OCI-LY7 (cell line): ENCODE measurements around the gene TMCC1. TPM values are rescaled to one million over a fixed set of nuclear protein-coding genes. Genes with fewer than 3 reads are reported as not detected.

Source experiments
- BruUV-seq: library from RNA; stranded (reverse); fragments of 400-500 nt; replicated peaks from 2 replicates; lab custom pipeline; 2021; lab: Mats Ljungman, UMichigan
- CTCF ChIA-PET: fragments of 300-600 bp; sonication (Branson Sonifier 250); formaldehyde crosslinking; loops from one replicate; lab custom pipeline; 2022; ENCODE audit warnings: antibody characterized with exemption; ENCODE audit not compliant: unreplicated experiment; lab: Charles Lee
- POLR2A ChIA-PET: fragments of 300-600 bp; sonication (Branson Sonifier 250); formaldehyde crosslinking; loops from one replicate; lab custom pipeline; 2022; ENCODE audit warnings: antibody characterized with exemption; lab: Charles Lee
- DNase-seq: peaks from one replicate; pipeline ENCODE4 v3.0.0-alpha.2; 2015; ENCODE audit warnings: low spot score
- H2AFZ ChIP-seq: fragments of 200-600 bp; sonication (generic), shearing (Covaris generic); 2 replicates; pipeline ENCODE4 v1.6.1; 2014; ENCODE audit warnings: mild to moderate bottlenecking, antibody characterized with exemption, low read length, moderate library complexity
- H3K27ac ChIP-seq: fragments of 200-600 bp; sonication (generic); 2 replicates; pipeline ENCODE4 v1.5.1; 2014; ENCODE audit warnings: mixed run types, low read depth, mild to moderate bottlenecking, moderate library complexity, low read length, inconsistent platforms; ENCODE audit not compliant: poor library complexity, severe bottlenecking
- H3K36me3 ChIP-seq: fragments of 200-600 bp; sonication (generic); 2 replicates; pipeline ENCODE4 v1.6.1; 2014; ENCODE audit warnings: mild to moderate bottlenecking, antibody characterized with exemption, low read length, moderate library complexity, mixed read lengths; ENCODE audit not compliant: insufficient read depth
- H3K4me1 ChIP-seq: fragments of 200-600 bp; sonication (generic); 2 replicates; pipeline ENCODE4 v1.5.1; 2014; ENCODE audit warnings: mild to moderate bottlenecking, low read length; ENCODE audit not compliant: insufficient read depth, poor library complexity, severe bottlenecking
- H3K4me2 ChIP-seq: fragments of 200-600 bp; sonication (generic); 2 replicates; pipeline ENCODE4 v1.6.1; 2014; ENCODE audit warnings: mild to moderate bottlenecking, low read length
- H3K4me3 ChIP-seq: fragments of 200-600 bp; sonication (generic); 2 replicates; pipeline ENCODE4 v1.5.1; 2014; ENCODE audit warnings: mild to moderate bottlenecking, low read depth, low read length; ENCODE audit not compliant: poor library complexity, severe bottlenecking
- H3K79me2 ChIP-seq: fragments of 200-600 bp; sonication (generic); 2 replicates; pipeline ENCODE4 v1.6.1; 2016; ENCODE audit warnings: low read depth, mild to moderate bottlenecking, low read length, moderate library complexity, mixed read lengths; ENCODE audit not compliant: insufficient read depth
- H3K9me2 ChIP-seq: fragments of 200-600 bp; sonication (generic); 2 replicates; pipeline ENCODE4 v1.6.1; 2016; ENCODE audit warnings: mild to moderate bottlenecking, low read length, mixed read lengths; ENCODE audit not compliant: insufficient read depth
- H3K9me3 ChIP-seq: fragments of 200-600 bp; sonication (generic); 2 replicates; pipeline ENCODE4 v1.6.1; 2014; ENCODE audit warnings: mild to moderate bottlenecking, mixed run types, low read length, mixed read lengths
- H4K20me1 ChIP-seq: fragments of 200-600 bp; sonication (generic); 2 replicates; pipeline ENCODE4 v1.6.1; 2014; ENCODE audit warnings: mild to moderate bottlenecking, antibody characterized with exemption, low read length, moderate library complexity, mixed read lengths; ENCODE audit not compliant: insufficient read depth
- CTCF ChIP-seq: fragments of 200-600 bp; sonication (generic); conservative IDR thresholded peaks from 2 replicates; pipeline ENCODE4 v1.5.1; 2014; ENCODE audit warnings: mild to moderate bottlenecking, antibody characterized with exemption, low read length, moderate library complexity, mixed read lengths
- EZH2phosphoT487 ChIP-seq: fragments of 200-600 bp; sonication (generic); IDR thresholded peaks from 2 replicates; pipeline ENCODE4 v1.6.1; 2018; ENCODE audit warnings: low read depth, borderline replicate concordance, mild to moderate bottlenecking, mixed run types, antibody characterized with exemption, low read length, moderate library complexity, mixed read lengths
- intact Hi-C: fragments of 100-400 bp; cut with micrococcal nuclease; formaldehyde crosslinking; loops from one replicate; pipeline ENCODE4 v1.10.0; 2022; ENCODE audit not compliant: unreplicated experiment
- total RNA-seq, 2 experiments: library from RNA; depleted of rRNA in 1 of 2; stranded (reverse); fragments of >200 nt in 1 of 2; shearing (Covaris generic) in 1 of 2; gene quantifications; 2 replicates each; pipeline ENCODE4 v1.2.3, GENCODE V29; 2014 to 2022

The TMCC1 gene
- total RNA-seq, 2 experiments from 2014 or later, result 31.7 to 38.8 TPM

- intact Hi-C loops, result no loop called here
- TF ChIP-seq CTCF (no peak), EZH2phosphoT487 (no peak)
- POLR2A ChIA-PET, result no interaction called here
- Histone ChIP-seq H3K27ac (no peak overlapping the region), H3K4me3 (no peak overlapping the region), H3K36me3 (no peaks in the 10 kb centered on the region), H3K9me3 (no peaks in the 10 kb centered on the region), H4K20me1 (no peaks in the 10 kb centered on the region), H3K4me2 (peak overlapping the region; percentile 4; the same call in 1 of the 2 replicates), H3K4me1 (no peaks in the 10 kb centered on the region), H2AFZ (no peak overlapping the region), H3K9me2 (no peaks in the 10 kb centered on the region), H3K79me2 (no peaks in the 10 kb centered on the region)
- CTCF ChIA-PET, result no interaction called here
- no peak for DNase-seq
- BruUV-seq, result no TSS peak
Measured at GRCh38 chr3:129936757-129937156, 43.2 kb upstream of the TMCC1 start.

GRCh38 chr3:129934234-129935123, 41.0 kb upstream of the TMCC1 start:
- H3K36me3 ChIP-seq, result no peaks in the 10 kb centered on the region
- H3K4me1 ChIP-seq, result no peaks in the 10 kb centered on the region
- no peak overlapping the region for H3K4me3 ChIP-seq
- ChIA-PET CTCF (interaction anchor here (1.2 kb wide), 1 partner anchor 444 kb away, joined by 5 read pairs; no protein-coding TSS in a partner anchor), POLR2A (interaction anchor here (0.6 kb wide), 1 partner anchor 218 kb away, joined by 5 read pairs; no protein-coding TSS in a partner anchor)
- H3K27ac ChIP-seq, result no peak overlapping the region
- H3K4me2 ChIP-seq, result peak overlapping the region; percentile 32; the same call in 1 of the 2 replicates
- no peaks in the 10 kb centered on the region for H3K9me2 ChIP-seq
- no peaks in the 10 kb centered on the region; the same call in 1 of the 2 replicates for H3K9me3 ChIP-seq
- no peak overlapping the region for H2AFZ ChIP-seq
- intact Hi-C loops, result loop anchor here (1.0 kb wide), 4 partner anchors 105 to 444 kb away; no protein-coding TSS in a partner anchor
- no TSS peak for BruUV-seq
- TF ChIP-seq EZH2phosphoT487, result no peak
- peak; percentile 99 for TF ChIP-seq CTCF
- no peaks in the 10 kb centered on the region for H4K20me1 ChIP-seq
- peak; percentile 41 for DNase-seq
- no peaks in the 10 kb centered on the region for H3K79me2 ChIP-seq

GRCh38 chr3:129933471-129933870, 40.0 kb upstream of the TMCC1 start:
- no peaks in the 10 kb centered on the region; the same call in 1 of the 2 replicates for H3K9me3 ChIP-seq
- no peaks in the 10 kb centered on the region for H3K4me1 ChIP-seq
- no peak overlapping the region for H3K4me3 ChIP-seq
- TF ChIP-seq CTCF (no peak), EZH2phosphoT487 (no peak)
- no peak for DNase-seq
- no peaks in the 10 kb centered on the region for H4K20me1 ChIP-seq
- H3K27ac ChIP-seq, result no peak overlapping the region
- H3K4me2 ChIP-seq, result no peak overlapping the region
- POLR2A ChIA-PET, result no interaction called here
- H3K36me3 ChIP-seq, result no peaks in the 10 kb centered on the region
- H2AFZ ChIP-seq, result no peak overlapping the region
- CTCF ChIA-PET, result interaction anchor here (1.2 kb wide), 1 partner anchor 443 kb away, joined by 5 read pairs; no protein-coding TSS in a partner anchor
- no peaks in the 10 kb centered on the region for H3K9me2 ChIP-seq
- BruUV-seq, result no TSS peak
- intact Hi-C loops, result no loop called here
- H3K79me2 ChIP-seq, result no peaks in the 10 kb centered on the region
